Progenitor cell of endocrine pancreas (in vitro differentiated cells): ENCODE data around the gene ATXN2. TPM values are rescaled to one million over a fixed set of nuclear protein-coding genes. Genes with fewer than 3 reads are reported as not detected.
"Not testable (repeated sequence)": the region's sequence is repeated elsewhere in the genome, so short reads cannot be mapped to it uniquely, and the experiment has no call there.

ENCODE experiments used
- DNase-seq: peaks from one replicate; pipeline ENCODE4 v3.0.0; 2021; ENCODE audit warnings: low spot score; ENCODE audit not compliant: unreplicated experiment
- H3K27ac Mint-ChIP-seq: 2 replicates; pipeline ENCODE4 v1.8.0; 2021; ENCODE audit warnings: mild to moderate bottlenecking, moderate library complexity, mixed read lengths
- H3K27me3 Mint-ChIP-seq: 2 replicates; pipeline ENCODE4 v1.8.0; 2021; ENCODE audit warnings: mixed read lengths
- H3K36me3 Mint-ChIP-seq: 2 replicates; pipeline ENCODE4 v1.8.0; 2022; ENCODE audit warnings: mixed read lengths; ENCODE audit not compliant: insufficient read depth
- H3K4me1 Mint-ChIP-seq: 2 replicates; pipeline ENCODE4 v1.8.0; 2021; ENCODE audit warnings: low read depth, mixed read lengths
- H3K4me3 Mint-ChIP-seq: 2 replicates; pipeline ENCODE4 v1.8.0; 2021; ENCODE audit warnings: low read depth, mild to moderate bottlenecking, moderate library complexity, mixed read lengths
- H3K9me3 Mint-ChIP-seq: 2 replicates; pipeline ENCODE4 v1.8.0; 2021; ENCODE audit warnings: low read depth, mixed read lengths
- total RNA-seq: library from RNA; stranded (reverse); gene quantifications from 2 replicates; pipeline ENCODE4 v1.2.1, GENCODE V29; 2021
- TF ChIP-seq, protein P1 (sequence below): fragments of 200-600 bp; sonication (generic); IDR thresholded peaks from one replicate; pipeline ENCODE4 v1.5.0; 2021; ENCODE audit warnings: antibody characterized with exemption, mild to moderate bottlenecking; ENCODE audit not compliant: unreplicated experiment

The ATXN2 gene
- total RNA-seq, 1 donor from 2014 or later, result 81.7 TPM

DNA sequence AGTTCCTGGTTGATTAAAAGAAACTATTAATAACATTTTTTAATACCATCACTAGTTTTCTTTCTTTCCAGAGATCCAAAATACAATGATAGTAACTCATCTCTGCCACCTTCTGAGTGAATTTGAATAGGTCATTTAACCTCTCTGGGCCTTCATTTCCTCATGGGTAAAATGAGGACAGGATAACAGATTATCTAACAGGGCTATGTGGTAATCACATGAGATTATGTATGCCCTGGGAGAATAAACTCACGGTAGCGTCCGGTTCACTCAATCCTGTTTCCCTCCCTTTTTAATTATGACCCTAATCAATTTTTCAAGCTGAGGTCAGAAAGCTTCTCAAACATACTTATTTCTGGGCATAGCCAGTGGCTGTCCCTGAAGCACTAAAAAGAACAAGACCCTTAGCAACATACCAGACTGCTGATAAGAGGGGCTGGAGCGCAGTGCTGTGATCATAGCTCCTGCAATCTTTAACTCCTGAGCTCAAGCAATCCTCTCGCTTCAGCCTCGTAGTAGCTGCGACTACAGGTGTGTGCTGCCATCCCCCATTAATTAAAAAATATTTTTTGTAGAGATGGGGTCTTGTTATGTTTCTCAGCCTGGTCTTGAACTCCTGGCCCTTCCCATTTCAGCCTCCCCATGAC lies 24.2 kb downstream of the ATXN2 start:
- Mint-ChIP-seq H3K4me3 (no peak overlapping the region), H3K27ac (peak overlapping the region; percentile 68), H3K4me1 (peaks cover 20% of the 10 kb centered on the region), H3K36me3 (peaks cover 3% of the 10 kb centered on the region), H3K27me3 (no peaks in the 10 kb centered on the region), H3K9me3 (no peaks in the 10 kb centered on the region)
- TF ChIP-seq, protein P1, sequence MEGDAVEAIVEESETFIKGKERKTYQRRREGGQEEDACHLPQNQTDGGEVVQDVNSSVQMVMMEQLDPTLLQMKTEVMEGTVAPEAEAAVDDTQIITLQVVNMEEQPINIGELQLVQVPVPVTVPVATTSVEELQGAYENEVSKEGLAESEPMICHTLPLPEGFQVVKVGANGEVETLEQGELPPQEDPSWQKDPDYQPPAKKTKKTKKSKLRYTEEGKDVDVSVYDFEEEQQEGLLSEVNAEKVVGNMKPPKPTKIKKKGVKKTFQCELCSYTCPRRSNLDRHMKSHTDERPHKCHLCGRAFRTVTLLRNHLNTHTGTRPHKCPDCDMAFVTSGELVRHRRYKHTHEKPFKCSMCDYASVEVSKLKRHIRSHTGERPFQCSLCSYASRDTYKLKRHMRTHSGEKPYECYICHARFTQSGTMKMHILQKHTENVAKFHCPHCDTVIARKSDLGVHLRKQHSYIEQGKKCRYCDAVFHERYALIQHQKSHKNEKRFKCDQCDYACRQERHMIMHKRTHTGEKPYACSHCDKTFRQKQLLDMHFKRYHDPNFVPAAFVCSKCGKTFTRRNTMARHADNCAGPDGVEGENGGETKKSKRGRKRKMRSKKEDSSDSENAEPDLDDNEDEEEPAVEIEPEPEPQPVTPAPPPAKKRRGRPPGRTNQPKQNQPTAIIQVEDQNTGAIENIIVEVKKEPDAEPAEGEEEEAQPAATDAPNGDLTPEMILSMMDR, result no peak
- no peak for DNase-seq

DNA sequence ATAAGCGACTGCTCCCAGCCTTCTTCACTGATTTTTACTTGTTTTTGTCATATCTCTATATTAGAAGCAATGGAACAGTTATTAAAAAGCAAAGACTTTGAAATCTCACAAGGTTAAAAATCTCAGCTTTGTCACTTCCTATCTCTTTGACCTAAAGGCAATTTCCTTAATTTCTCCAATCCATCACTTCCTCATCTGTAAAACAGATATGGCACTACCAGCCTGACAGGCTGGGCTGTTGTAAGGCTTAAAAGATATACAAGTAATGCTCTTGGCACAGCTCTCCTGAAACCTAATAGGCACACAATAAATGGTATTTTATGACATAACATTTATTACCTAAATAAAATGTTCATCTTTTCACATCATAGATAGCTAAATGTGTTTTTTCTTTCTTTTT lies 25.6 kb downstream of the ATXN2 start:
- no peak overlapping the region for H3K4me3 Mint-ChIP-seq
- no peak for DNase-seq
- peaks cover 3% of the 10 kb centered on the region for H3K36me3 Mint-ChIP-seq
- no peaks in the 10 kb centered on the region for H3K27me3 Mint-ChIP-seq
- H3K9me3 Mint-ChIP-seq, result no peaks in the 10 kb centered on the region
- H3K4me1 Mint-ChIP-seq, result peaks cover 20% of the 10 kb centered on the region
- TF ChIP-seq, protein P1, result no peak
- no peak overlapping the region for H3K27ac Mint-ChIP-seq

DNA sequence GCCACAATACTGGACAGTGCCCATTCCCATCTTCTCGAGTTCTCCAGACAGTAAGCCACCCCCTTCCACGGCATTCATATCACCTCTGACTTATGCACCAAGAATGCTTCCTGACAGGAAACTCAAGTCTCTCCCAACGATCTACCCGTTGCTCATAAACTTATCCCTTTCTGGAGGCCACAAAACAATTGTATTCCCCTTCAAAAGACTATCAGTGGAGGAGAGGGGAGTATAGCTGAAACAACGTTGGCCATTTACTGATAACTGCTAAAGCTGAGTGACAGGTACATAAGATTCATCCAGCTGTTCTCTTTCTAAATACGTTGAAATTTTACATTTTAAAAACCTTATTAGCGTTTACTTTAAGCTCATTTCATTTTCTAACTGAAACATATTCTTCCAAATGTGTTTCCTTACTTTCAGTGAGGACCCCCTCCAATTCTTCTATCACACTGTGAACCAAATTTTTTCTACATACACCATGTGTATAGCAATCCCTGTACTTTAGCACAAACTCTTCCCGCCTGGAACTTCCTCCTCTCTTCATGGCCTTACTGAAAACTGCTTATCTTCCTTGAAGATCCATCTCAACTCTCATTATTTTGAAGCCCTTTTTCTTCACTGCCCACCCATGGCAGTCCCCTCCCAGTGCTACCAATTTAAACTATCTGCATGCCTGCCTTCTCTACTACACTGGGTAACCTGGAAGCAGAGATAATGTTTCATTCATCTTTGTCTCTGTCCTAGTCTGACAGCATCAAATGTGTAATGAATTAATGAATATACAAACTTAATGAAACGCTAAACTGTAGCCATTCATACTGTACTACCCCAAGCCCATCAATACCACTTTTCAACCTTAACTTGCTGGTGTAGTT lies 28.8 kb downstream of the ATXN2 start:
- Mint-ChIP-seq H3K4me1 (peaks cover 15% of the 10 kb centered on the region), H3K36me3 (no peaks in the 10 kb centered on the region), H3K9me3 (no peaks in the 10 kb centered on the region), H3K27me3 (no peaks in the 10 kb centered on the region), H3K4me3 (no peak overlapping the region), H3K27ac (no peak overlapping the region)
- DNase-seq, result no peak
- TF ChIP-seq, protein P1, result no peak

DNA sequence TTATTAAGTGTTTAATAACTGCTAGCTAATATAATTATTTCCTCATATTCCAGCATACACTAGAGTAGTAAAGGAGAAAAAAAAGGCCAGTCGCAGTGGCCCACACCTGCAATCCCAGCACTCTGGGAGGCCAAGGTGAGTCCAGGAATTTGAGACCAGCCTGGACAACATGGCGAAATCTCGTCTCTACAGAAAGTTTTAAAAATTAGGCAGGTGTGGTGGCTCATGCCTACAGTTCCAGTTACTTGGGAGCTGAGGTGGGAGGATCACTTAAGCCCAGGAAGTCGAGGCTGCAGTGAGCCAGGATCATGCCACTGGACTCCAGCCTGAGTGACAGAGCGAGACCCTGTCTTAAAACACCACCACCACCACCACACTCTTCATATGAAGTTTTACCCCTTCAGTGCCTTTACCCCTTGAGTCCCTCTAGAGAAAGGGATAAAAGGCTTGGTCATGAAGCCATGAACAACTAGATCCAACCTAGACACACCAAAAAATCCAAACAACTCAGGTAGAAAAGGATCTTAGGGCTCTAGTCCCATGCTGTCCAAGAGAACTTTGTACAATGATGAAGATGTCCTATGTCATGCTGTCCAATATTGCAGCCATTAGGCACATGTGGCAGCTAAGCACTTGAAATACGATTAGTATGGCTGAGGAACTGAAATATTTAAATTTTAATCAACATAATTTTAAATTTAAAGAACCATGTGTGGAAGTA lies 29.6 kb downstream of the ATXN2 start:
- DNase-seq, result no peak
- TF ChIP-seq, protein P1, result no peak
- H3K36me3 Mint-ChIP-seq, result no peaks in the 10 kb centered on the region
- H3K4me1 Mint-ChIP-seq, result peaks cover 9% of the 10 kb centered on the region
- H3K27ac Mint-ChIP-seq, result peak overlapping the region; percentile 76
- no peaks in the 10 kb centered on the region for H3K27me3 Mint-ChIP-seq
- H3K4me3 Mint-ChIP-seq, result no peak overlapping the region
- no peaks in the 10 kb centered on the region for H3K9me3 Mint-ChIP-seq

DNA sequence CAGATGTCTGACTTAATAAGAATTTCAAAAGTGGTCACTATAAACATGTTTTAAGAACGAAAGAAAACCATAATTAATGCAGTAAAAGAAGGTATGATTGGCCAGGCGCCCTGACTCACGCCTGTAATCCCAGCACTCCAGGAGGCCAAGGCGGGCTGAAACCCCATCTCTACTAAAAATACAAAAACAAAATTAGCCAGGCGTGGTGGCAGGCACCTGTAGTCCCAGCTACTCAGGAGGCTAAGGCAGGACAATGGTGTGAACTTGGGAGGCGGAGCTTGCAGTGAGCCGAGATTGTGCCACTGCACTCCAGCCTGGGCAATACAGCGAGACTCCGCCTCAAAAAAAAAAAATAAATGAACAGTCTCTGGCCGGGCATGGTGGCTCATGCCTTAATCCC lies 38.3 kb downstream of the ATXN2 start:
- not testable (repeated sequence) for H3K36me3 Mint-ChIP-seq, H3K27me3 Mint-ChIP-seq, DNase-seq, H3K4me3 Mint-ChIP-seq, H3K9me3 Mint-ChIP-seq, H3K4me1 Mint-ChIP-seq
- H3K27ac Mint-ChIP-seq, result peak overlapping the region; percentile 45
